PFSK-1 (cell line): ENCODE measurements around the gene TAGLN2.

Source experiments
- FOXP2 ChIP-seq: optimal IDR thresholded peaks from 2 replicates; pipeline ENCODE3; 2011; ENCODE audit warnings: borderline replicate concordance, control low read depth, inconsistent platforms; ENCODE audit not compliant: insufficient read depth; ENCODE audit errors: extremely low read length, extremely low read depth
- POLR2AphosphoS5 ChIP-seq: IDR thresholded peaks from 2 replicates; pipeline ENCODE4 v1.6.1; 2012; ENCODE audit warnings: low read depth, mild to moderate bottlenecking, control low read depth, low read length, moderate library complexity
- REST ChIP-seq, 2 experiments: IDR thresholded peaks; 2 replicates each; pipeline versions ENCODE4 v1.6.1 to v1.8.0; 2011 to 2012; ENCODE audit warnings: low read depth in 2 of 2, low read length in 2 of 2, control low read depth in 1 of 2, inconsistent platforms in 1 of 2, mild to moderate bottlenecking in 1 of 2, moderate library complexity in 1 of 2; ENCODE audit not compliant: insufficient read depth in 1 of 2
- SIN3A ChIP-seq: IDR thresholded peaks from 2 replicates; pipeline ENCODE4 v1.6.1; 2012; ENCODE audit warnings: mild to moderate bottlenecking, low read length, moderate library complexity, borderline replicate concordance; ENCODE audit not compliant: insufficient read depth
- TAF1 ChIP-seq: IDR thresholded peaks from 2 replicates; pipeline ENCODE4 v1.6.1; 2012; ENCODE audit warnings: low read length, control low read depth, borderline replicate concordance; ENCODE audit not compliant: insufficient read depth

- TF ChIP-seq SIN3A (no peak), POLR2AphosphoS5 (no peak), REST (IDR thresholded peaks at IDR 0.05; ENCODE audit: insufficient read depth in 1 of 2, low read depth in 2 of 2, low read length in 2 of 2) (no peak), FOXP2 (no peak), TAF1 (no peak)
Measured at GRCh38 chr1:159890390-159890789, 34.9 kb downstream of the TAGLN2 start.
